ENCODE measurements around the gene JAG1.

Gene JAG1

GRCh38 chr20:10667077-10667401 is 6.8 kb downstream of the JAG1 start:
- peaks cover 46% of the 10 kb centered on the region for H3K4me1 ChIP-seq (ENCODE audit: control insufficient read depth, insufficient read depth, low read length)
- no peaks in the 10 kb centered on the region for H3K9me3 ChIP-seq (ENCODE audit: control insufficient read depth, low read length)
- no peaks in the 10 kb centered on the region for H3K27me3 ChIP-seq (replicated peaks; ENCODE audit: control insufficient read depth, insufficient read depth, low read length)
- H3K9ac ChIP-seq (ENCODE audit: low read length) = no peak overlapping the region
- no peak for DNase-seq (ENCODE audit: low read depth)
- H3K36me3 ChIP-seq (ENCODE audit: control insufficient read depth, insufficient read depth, low read length, severe bottlenecking) = peaks cover 43% of the 10 kb centered on the region
- H3K4me3 ChIP-seq (ENCODE audit: low read length) = no peak overlapping the region

- Histone ChIP-seq H3K9ac (ENCODE audit: low read length) (peak overlapping the region; percentile 31), H3K27me3 (replicated peaks; ENCODE audit: control insufficient read depth, insufficient read depth, low read length) (no peaks in the 10 kb centered on the region), H3K4me3 (ENCODE audit: low read length) (no peak overlapping the region), H3K4me1 (ENCODE audit: control insufficient read depth, insufficient read depth, low read length) (peaks cover 46% of the 10 kb centered on the region), H3K36me3 (ENCODE audit: control insufficient read depth, insufficient read depth, low read length, severe bottlenecking) (peaks cover 49% of the 10 kb centered on the region), H3K9me3 (ENCODE audit: control insufficient read depth, low read length) (no peaks in the 10 kb centered on the region)
- no peak for DNase-seq (ENCODE audit: low read depth)
Observed at GRCh38 chr20:10666221-10667076, 7.3 kb downstream of the JAG1 start.

GRCh38 chr20:10665791-10666190 is 8.0 kb downstream of the JAG1 start:
- H3K4me1 ChIP-seq (ENCODE audit: control insufficient read depth, insufficient read depth, low read length) = peaks cover 43% of the 10 kb centered on the region
- no peak overlapping the region for H3K9ac ChIP-seq (ENCODE audit: low read length)
- H3K36me3 ChIP-seq (ENCODE audit: control insufficient read depth, insufficient read depth, low read length, severe bottlenecking) = peaks cover 55% of the 10 kb centered on the region
- H3K27me3 ChIP-seq (replicated peaks; ENCODE audit: control insufficient read depth, insufficient read depth, low read length) = no peaks in the 10 kb centered on the region
- no peaks in the 10 kb centered on the region for H3K9me3 ChIP-seq (ENCODE audit: control insufficient read depth, low read length)
- DNase-seq (ENCODE audit: low read depth) = no peak
- H3K4me3 ChIP-seq (ENCODE audit: low read length) = no peak overlapping the region

- Histone ChIP-seq H3K4me3 (ENCODE audit: low read length) (no peak overlapping the region), H3K4me1 (ENCODE audit: control insufficient read depth, insufficient read depth, low read length) (peaks cover 43% of the 10 kb centered on the region), H3K27me3 (replicated peaks; ENCODE audit: control insufficient read depth, insufficient read depth, low read length) (no peaks in the 10 kb centered on the region), H3K36me3 (ENCODE audit: control insufficient read depth, insufficient read depth, low read length, severe bottlenecking) (peaks cover 62% of the 10 kb centered on the region), H3K9ac (ENCODE audit: low read length) (peak overlapping the region; percentile 17), H3K9me3 (ENCODE audit: control insufficient read depth, low read length) (no peaks in the 10 kb centered on the region)
- DNase-seq (ENCODE audit: low read depth) = no peak
Observed at GRCh38 chr20:10665027-10665561, 8.7 kb downstream of the JAG1 start.

GRCh38 chr20:10663756-10664155 is 10.0 kb downstream of the JAG1 start:
- Histone ChIP-seq H3K4me3 (ENCODE audit: low read length) (no peak overlapping the region), H3K9me3 (ENCODE audit: control insufficient read depth, low read length) (no peaks in the 10 kb centered on the region), H3K4me1 (ENCODE audit: control insufficient read depth, insufficient read depth, low read length) (peaks cover 36% of the 10 kb centered on the region), H3K9ac (ENCODE audit: low read length) (no peak overlapping the region), H3K36me3 (ENCODE audit: control insufficient read depth, insufficient read depth, low read length, severe bottlenecking) (peaks cover 68% of the 10 kb centered on the region), H3K27me3 (replicated peaks; ENCODE audit: control insufficient read depth, insufficient read depth, low read length) (no peaks in the 10 kb centered on the region)
- no peak for DNase-seq (ENCODE audit: low read depth)

- no peak for DNase-seq (ENCODE audit: low read depth)
- peaks cover 67% of the 10 kb centered on the region for H3K36me3 ChIP-seq (ENCODE audit: control insufficient read depth, insufficient read depth, low read length, severe bottlenecking)
- no peaks in the 10 kb centered on the region for H3K9me3 ChIP-seq (ENCODE audit: control insufficient read depth, low read length)
- no peaks in the 10 kb centered on the region for H3K27me3 ChIP-seq (replicated peaks; ENCODE audit: control insufficient read depth, insufficient read depth, low read length)
- H3K4me1 ChIP-seq (ENCODE audit: control insufficient read depth, insufficient read depth, low read length) = peaks cover 36% of the 10 kb centered on the region
- H3K9ac ChIP-seq (ENCODE audit: low read length) = no peak overlapping the region
- no peak overlapping the region for H3K4me3 ChIP-seq (ENCODE audit: low read length)
Observed at GRCh38 chr20:10662661-10663458, 10.9 kb downstream of the JAG1 start.

GRCh38 chr20:10662151-10662550 is 11.6 kb downstream of the JAG1 start:
- H3K9me3 ChIP-seq (ENCODE audit: control insufficient read depth, low read length) = no peaks in the 10 kb centered on the region
- no peak overlapping the region for H3K9ac ChIP-seq (ENCODE audit: low read length)
- no peak overlapping the region for H3K4me3 ChIP-seq (ENCODE audit: low read length)
- peaks cover 36% of the 10 kb centered on the region for H3K4me1 ChIP-seq (ENCODE audit: control insufficient read depth, insufficient read depth, low read length)
- peaks cover 67% of the 10 kb centered on the region for H3K36me3 ChIP-seq (ENCODE audit: control insufficient read depth, insufficient read depth, low read length, severe bottlenecking)
- no peak for DNase-seq (ENCODE audit: low read depth)
- no peaks in the 10 kb centered on the region for H3K27me3 ChIP-seq (replicated peaks; ENCODE audit: control insufficient read depth, insufficient read depth, low read length)

- H3K9ac ChIP-seq (ENCODE audit: low read length) = no peak overlapping the region
- no peaks in the 10 kb centered on the region for H3K27me3 ChIP-seq (replicated peaks; ENCODE audit: control insufficient read depth, insufficient read depth, low read length)
- peaks cover 72% of the 10 kb centered on the region for H3K36me3 ChIP-seq (ENCODE audit: control insufficient read depth, insufficient read depth, low read length, severe bottlenecking)
- peaks cover 30% of the 10 kb centered on the region for H3K4me1 ChIP-seq (ENCODE audit: control insufficient read depth, insufficient read depth, low read length)
- DNase-seq (ENCODE audit: low read depth) = no peak
- no peak overlapping the region for H3K4me3 ChIP-seq (ENCODE audit: low read length)
- no peaks in the 10 kb centered on the region for H3K9me3 ChIP-seq (ENCODE audit: control insufficient read depth, low read length)
Observed at GRCh38 chr20:10661261-10661660, 12.5 kb downstream of the JAG1 start.

GRCh38 chr20:10660661-10661060 is 13.1 kb downstream of the JAG1 start:
- DNase-seq (ENCODE audit: low read depth) = no peak
- no peaks in the 10 kb centered on the region for H3K27me3 ChIP-seq (replicated peaks; ENCODE audit: control insufficient read depth, insufficient read depth, low read length)
- H3K9me3 ChIP-seq (ENCODE audit: control insufficient read depth, low read length) = no peaks in the 10 kb centered on the region
- peaks cover 78% of the 10 kb centered on the region for H3K36me3 ChIP-seq (ENCODE audit: control insufficient read depth, insufficient read depth, low read length, severe bottlenecking)
- H3K9ac ChIP-seq (ENCODE audit: low read length) = no peak overlapping the region
- H3K4me1 ChIP-seq (ENCODE audit: control insufficient read depth, insufficient read depth, low read length) = peaks cover 24% of the 10 kb centered on the region
- no peak overlapping the region for H3K4me3 ChIP-seq (ENCODE audit: low read length)

GRCh38 chr20:10659651-10660601 is 13.9 kb downstream of the JAG1 start:
- Histone ChIP-seq H3K9me3 (ENCODE audit: control insufficient read depth, low read length) (no peaks in the 10 kb centered on the region), H3K27me3 (replicated peaks; ENCODE audit: control insufficient read depth, insufficient read depth, low read length) (no peaks in the 10 kb centered on the region), H3K36me3 (ENCODE audit: control insufficient read depth, insufficient read depth, low read length, severe bottlenecking) (peaks cover 86% of the 10 kb centered on the region), H3K4me3 (ENCODE audit: low read length) (no peak overlapping the region), H3K4me1 (ENCODE audit: control insufficient read depth, insufficient read depth, low read length) (peaks cover 17% of the 10 kb centered on the region), H3K9ac (ENCODE audit: low read length) (no peak overlapping the region)
- no peak for DNase-seq (ENCODE audit: low read depth)
